Neural progenitor cell (in vitro differentiated cells): Measurements from ENCODE around the gene PRPSAP1. TPM values are rescaled to one million over a fixed set of nuclear protein-coding genes. Genes with fewer than 3 reads are reported as not detected.
A peak's percentile ranks its signal among the peaks of the same experiment; 100 is the strongest.

Source experiments
- DNase-seq: peaks from one replicate; pipeline ENCODE4 v3.0.0-alpha.2; 2016; ENCODE audit warnings: low spot score
- H2AFZ ChIP-seq: fragments of 200-600 bp; sonication (generic); replicated peaks from 2 replicates; pipeline ENCODE4 v1.6.1; 2016; ENCODE audit warnings: antibody characterized with exemption
- H3F3A ChIP-seq: fragments of 200-600 bp; sonication (generic); 2 replicates; pipeline ENCODE4 v1.6.1; 2016; ENCODE audit warnings: antibody characterized with exemption, low read depth
- H3K27ac ChIP-seq: fragments of 200-600 bp; sonication (generic); 2 replicates; pipeline ENCODE4 v1.5.1; 2016; ENCODE audit warnings: mild to moderate bottlenecking
- H3K27me3 ChIP-seq: fragments of 200-600 bp; sonication (generic); 2 replicates; pipeline ENCODE4 v1.6.1; 2016; ENCODE audit warnings: mild to moderate bottlenecking, moderate library complexity
- H3K36me3 ChIP-seq: fragments of 200-600 bp; sonication (generic); 2 replicates; pipeline ENCODE4 v1.5.1; 2016
- H3K4me1 ChIP-seq: fragments of 200-600 bp; sonication (generic); 2 replicates; pipeline ENCODE4 v1.6.1; 2016; ENCODE audit warnings: mixed run types
- H3K4me2 ChIP-seq: fragments of 200-600 bp; sonication (generic); 2 replicates; pipeline ENCODE4 v1.6.1; 2016
- H3K4me3 ChIP-seq: fragments of 200-600 bp; sonication (generic); 2 replicates; pipeline ENCODE4 v1.5.1; 2016
- H3K79me2 ChIP-seq: fragments of 200-600 bp; sonication (generic); 2 replicates; pipeline ENCODE4 v1.6.1; 2016; ENCODE audit warnings: low read depth
- H3K9ac ChIP-seq: fragments of 200-600 bp; sonication (generic); 2 replicates; pipeline ENCODE4 v1.6.1; 2016
- H3K9me3 ChIP-seq: fragments of 200-600 bp; sonication (generic); 2 replicates; pipeline ENCODE4 v1.5.1; 2016; ENCODE audit warnings: low read depth
- H4K20me1 ChIP-seq: fragments of 200-600 bp; sonication (generic); 2 replicates; pipeline ENCODE4 v1.6.1; 2016; ENCODE audit warnings: low read depth
- H3K27ac Mint-ChIP-seq: 3 replicates; pipeline ENCODE4 v1.8.0; 2021; ENCODE audit warnings: mixed read lengths
- H3K27me3 Mint-ChIP-seq: 2 replicates; pipeline ENCODE4 v1.8.0; 2022; ENCODE audit warnings: low read depth, mild to moderate bottlenecking, inconsistent platforms, moderate library complexity, mixed read lengths; ENCODE audit not compliant: insufficient read depth
- H3K36me3 Mint-ChIP-seq: 3 replicates; pipeline ENCODE4 v1.8.0; 2021; ENCODE audit warnings: mixed read lengths
- H3K4me1 Mint-ChIP-seq: 3 replicates; pipeline ENCODE4 v1.8.0; 2021; ENCODE audit warnings: mixed read lengths
- H3K4me3 Mint-ChIP-seq: 3 replicates; pipeline ENCODE4 v1.8.0; 2021; ENCODE audit warnings: mild to moderate bottlenecking, moderate library complexity, mixed read lengths
- H3K9me3 Mint-ChIP-seq: 3 replicates; pipeline ENCODE4 v1.8.0; 2020; ENCODE audit warnings: mixed read lengths
- CTCF ChIP-seq: fragments of 200-600 bp; sonication (generic); IDR thresholded peaks from 2 replicates; pipeline ENCODE4 v1.5.1; 2017; ENCODE audit warnings: antibody characterized with exemption, mild to moderate bottlenecking
- EZH2 ChIP-seq: fragments of 200-600 bp; sonication (generic); IDR thresholded peaks from 2 replicates; pipeline ENCODE4 v1.6.1; 2017; ENCODE audit warnings: antibody characterized with exemption, mild to moderate bottlenecking, moderate library complexity
- EZH2phosphoT487 ChIP-seq: fragments of 200-600 bp; sonication (generic); IDR thresholded peaks from 2 replicates; pipeline ENCODE4 v1.6.1; 2017; ENCODE audit warnings: antibody characterized with exemption
- total RNA-seq: library from RNA; depleted of rRNA; stranded (reverse); fragments of >200 nt; gene quantifications from 2 replicates; pipeline ENCODE4 v1.2.3, GENCODE V29; 2015; ENCODE audit warnings: low replicate concordance

PRPSAP1 gene
- total RNA-seq, 1 donor from 2014 or later: 89.7 TPM

- H3K27ac ChIP-seq: no peak overlapping the region
- no peaks in the 10 kb centered on the region for H3K9me3 Mint-ChIP-seq
- H3K4me1 Mint-ChIP-seq: peaks cover 2% of the 10 kb centered on the region
- no peak for DNase-seq
- H3K36me3 ChIP-seq: no peaks in the 10 kb centered on the region
- H3K27ac Mint-ChIP-seq: no peak overlapping the region
- H3K27me3 Mint-ChIP-seq: peaks cover 5% of the 10 kb centered on the region
- H3K36me3 Mint-ChIP-seq: no peaks in the 10 kb centered on the region
- peaks cover 2% of the 10 kb centered on the region for H3F3A ChIP-seq
- no peaks in the 10 kb centered on the region for H3K27me3 ChIP-seq
- no peak overlapping the region for H3K4me2 ChIP-seq
- no peaks in the 10 kb centered on the region for H3K79me2 ChIP-seq
- H3K9ac ChIP-seq: no peak overlapping the region
- H4K20me1 ChIP-seq: no peaks in the 10 kb centered on the region
- TF ChIP-seq EZH2: no peak
- TF ChIP-seq EZH2phosphoT487: no peak
- TF ChIP-seq CTCF: no peak
- no peak overlapping the region for H3K4me3 Mint-ChIP-seq
- H3K4me3 ChIP-seq: no peak overlapping the region
- no peaks in the 10 kb centered on the region for H3K4me1 ChIP-seq
- H2AFZ ChIP-seq: no peak overlapping the region
- no peaks in the 10 kb centered on the region for H3K9me3 ChIP-seq
These were observed 75.3 kb downstream of the PRPSAP1 start for GRCh38 chr17:76278268-76278908.

- no peaks in the 10 kb centered on the region for H3K9me3 ChIP-seq
- no peak overlapping the region for H2AFZ ChIP-seq
- no peak overlapping the region for H3K4me3 Mint-ChIP-seq
- no peak overlapping the region for H3K4me2 ChIP-seq
- no peaks in the 10 kb centered on the region for H3K4me1 ChIP-seq
- no peak overlapping the region for H3K27ac Mint-ChIP-seq
- H3K9ac ChIP-seq: no peak overlapping the region
- no peaks in the 10 kb centered on the region for H3K36me3 ChIP-seq
- H3K27ac ChIP-seq: no peak overlapping the region
- peaks cover 5% of the 10 kb centered on the region for H3K27me3 Mint-ChIP-seq
- H3K9me3 Mint-ChIP-seq: no peaks in the 10 kb centered on the region
- no peak for TF ChIP-seq CTCF
- TF ChIP-seq EZH2: no peak
- no peak for DNase-seq
- H3F3A ChIP-seq: peaks cover 5% of the 10 kb centered on the region
- H3K4me1 Mint-ChIP-seq: peaks cover 2% of the 10 kb centered on the region
- no peaks in the 10 kb centered on the region for H3K36me3 Mint-ChIP-seq
- H3K27me3 ChIP-seq: no peaks in the 10 kb centered on the region
- no peak overlapping the region for H3K4me3 ChIP-seq
- H4K20me1 ChIP-seq: peaks cover 3% of the 10 kb centered on the region
- no peaks in the 10 kb centered on the region for H3K79me2 ChIP-seq
These were observed 76.1 kb downstream of the PRPSAP1 start for GRCh38 chr17:76277300-76278267.

DNA sequence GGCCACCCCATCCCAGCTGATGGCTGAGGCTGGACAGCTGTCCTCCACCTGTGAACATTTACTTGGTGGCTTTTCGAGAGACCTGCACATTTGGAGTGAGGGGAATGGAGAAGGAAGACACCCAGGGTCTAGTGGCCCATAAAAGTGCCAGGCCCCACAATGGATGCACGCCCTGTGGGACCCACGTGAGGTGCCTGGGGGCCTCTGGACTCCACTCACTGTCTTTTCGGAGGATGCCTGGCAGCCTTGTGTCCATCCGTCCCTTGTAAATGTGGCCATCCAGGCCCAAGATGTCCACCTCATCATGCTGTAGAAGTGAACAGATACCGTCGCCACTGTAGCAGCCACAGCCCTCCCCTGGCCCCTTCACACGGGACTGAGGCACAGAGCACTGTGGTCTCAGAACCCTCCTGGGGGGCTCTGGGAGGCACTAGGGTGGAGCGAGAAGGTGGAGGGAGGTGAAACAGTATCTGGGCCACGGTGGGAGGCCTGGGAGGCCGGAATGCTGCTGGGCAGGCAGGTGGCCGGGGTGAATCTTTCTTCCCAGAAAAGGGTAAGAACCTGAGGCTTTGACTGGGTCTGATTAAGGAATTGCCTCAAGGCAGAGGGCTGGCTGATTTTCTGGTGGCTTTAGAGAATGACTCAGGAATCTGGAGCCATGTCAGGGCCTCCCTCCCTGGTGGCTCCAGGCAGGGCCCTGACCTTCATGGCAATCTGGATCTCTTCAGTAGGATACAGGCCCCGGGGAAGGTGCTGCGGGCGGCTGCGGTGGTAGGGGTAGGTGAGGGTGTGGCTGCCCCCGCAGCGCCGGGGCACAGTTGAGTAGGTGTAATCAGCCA, 77.0 kb downstream of the PRPSAP1 start:
- DNase-seq: no peak
- Histone ChIP-seq H3K36me3 (no peaks in the 10 kb centered on the region), H3K4me1 (peaks cover 8% of the 10 kb centered on the region), H4K20me1 (peaks cover 10% of the 10 kb centered on the region), H3F3A (peaks cover 7% of the 10 kb centered on the region), H3K27ac (no peak overlapping the region), H3K4me2 (no peak overlapping the region), H3K27me3 (no peaks in the 10 kb centered on the region), H3K79me2 (no peaks in the 10 kb centered on the region), H3K4me3 (no peak overlapping the region), H3K9me3 (no peaks in the 10 kb centered on the region), H3K9ac (no peak overlapping the region), H2AFZ (no peak overlapping the region)
- Mint-ChIP-seq H3K4me3 (peak overlapping the region; percentile 5), H3K36me3 (no peaks in the 10 kb centered on the region), H3K27ac (no peak overlapping the region), H3K27me3 (peaks cover 3% of the 10 kb centered on the region), H3K4me1 (peaks cover 2% of the 10 kb centered on the region), H3K9me3 (no peaks in the 10 kb centered on the region)
- TF ChIP-seq CTCF (no peak), EZH2phosphoT487 (no peak), EZH2 (no peak)
